ENCODE measurements around the gene USP21.

GRCh38 chr1:161175771-161176453 is 16.6 kb downstream of the USP21 start:
- TF ChIP-seq POLR2AphosphoS5 (IDR thresholded peaks at IDR 0.05; ENCODE audit: low read depth, low read length) (no peak), TAF1 (IDR thresholded peaks at IDR 0.05; ENCODE audit: borderline replicate concordance, insufficient read depth, low read length) (no peak), REST (IDR thresholded peaks at IDR 0.05; ENCODE audit: insufficient read depth in 1 of 2, low read depth in 2 of 2, low read length in 2 of 2) (no peak)

Measured in PFSK-1 (cell line).